ENCODE data around the gene TBCK.

TBCK gene

DNA sequence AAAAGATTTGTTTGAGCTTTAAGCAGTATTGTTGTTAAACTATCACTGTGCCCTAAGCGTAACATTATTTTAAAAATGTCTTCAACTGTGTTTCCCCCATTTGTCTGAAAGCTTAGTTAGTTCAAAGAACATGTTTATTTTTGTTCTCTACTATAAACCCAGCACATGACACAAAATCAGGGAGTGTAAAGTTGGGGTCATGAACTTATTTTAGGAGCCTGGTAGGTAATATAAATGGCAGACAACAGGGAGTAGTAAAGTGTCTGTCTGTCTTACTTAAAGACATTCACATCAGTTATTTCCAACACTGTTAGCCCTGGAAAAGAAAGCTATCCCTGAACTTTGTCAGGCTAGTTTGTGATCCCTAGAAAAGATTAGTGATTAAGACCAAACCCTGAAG lies 4.2 kb upstream of the TBCK start:
- no peak for DNase-seq

- no peak for DNase-seq
These were observed 2.5 kb upstream of the TBCK start for GRCh38 chr4:106318511-106318910.

DNA sequence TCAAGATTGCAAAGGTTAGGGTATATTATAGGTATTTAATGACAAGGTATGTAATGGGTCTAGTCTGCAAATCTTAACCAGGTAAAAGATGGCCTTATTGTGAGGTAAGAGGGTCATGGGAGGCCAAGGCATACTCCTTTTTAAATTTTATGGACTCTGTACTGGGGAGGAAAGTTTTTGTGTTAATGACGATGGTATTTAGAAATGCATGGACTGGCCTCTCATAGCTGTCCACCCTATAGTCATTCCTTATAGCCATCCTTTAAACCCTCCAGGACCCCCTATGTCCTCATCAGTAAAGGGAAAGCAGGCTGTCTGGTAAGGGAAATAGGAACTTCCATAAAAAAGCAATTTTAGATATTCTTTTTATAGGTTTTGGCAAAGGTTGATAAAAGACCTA lies 1.8 kb upstream of the TBCK start:
- DNase-seq: no peak

- DNase-seq: no peak
These were observed 882 bp upstream of the TBCK start for GRCh38 chr4:106316773-106317409.

- no peak for DNase-seq
These were observed 487 bp downstream of the TBCK start for GRCh38 chr4:106315476-106315967.

GRCh38 chr4:106314960-106315359 lies 1.0 kb downstream of the TBCK start:
- DNase-seq: no peak

DNA sequence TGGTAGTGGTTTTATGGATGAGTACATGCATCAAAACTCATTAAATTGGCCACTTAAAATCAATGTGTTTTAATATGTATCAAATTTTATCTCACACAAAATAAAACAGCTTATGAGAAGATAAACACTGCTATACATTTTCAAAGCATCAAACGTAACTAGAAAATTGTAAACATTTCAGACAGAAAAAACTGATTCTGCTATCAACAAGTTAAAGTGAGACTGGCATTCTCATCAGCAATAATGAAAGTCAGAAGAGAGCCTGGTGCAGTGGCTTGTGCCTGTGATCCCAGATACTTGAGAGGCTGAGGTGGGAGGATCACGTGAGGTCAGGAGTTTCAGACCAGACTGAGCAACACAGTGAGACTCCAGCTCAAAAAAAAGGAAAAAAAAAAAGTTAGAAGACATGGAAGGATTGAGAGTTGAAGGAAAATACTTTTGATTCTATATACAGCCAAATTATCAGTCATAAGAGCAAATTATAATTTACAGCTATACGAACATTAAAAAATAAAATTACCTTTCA lies 2.9 kb downstream of the TBCK start:
- no peak for DNase-seq

DNA sequence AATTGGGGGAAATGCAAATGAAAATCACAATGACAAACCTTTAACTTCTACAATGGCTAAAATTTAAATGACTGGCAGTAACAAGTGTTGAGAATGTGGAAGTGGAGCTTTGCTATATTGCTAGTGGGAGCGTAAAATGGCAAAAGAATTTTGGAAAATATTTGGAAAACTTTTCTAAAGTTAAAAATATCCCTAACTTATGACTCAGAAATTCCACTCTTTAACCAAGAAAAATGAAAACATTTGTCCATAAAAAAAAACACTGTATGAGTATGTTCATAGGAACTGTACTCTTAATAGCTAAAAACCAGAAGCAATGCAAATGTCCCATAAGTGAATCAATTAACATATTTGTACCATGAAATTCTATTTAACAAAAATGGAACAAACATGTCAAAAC lies 3.6 kb downstream of the TBCK start:
- no peak for DNase-seq

GRCh38 chr4:106306561-106306960 lies 9.4 kb downstream of the TBCK start:
- DNase-seq: no peak

- no peak for DNase-seq
These were observed 10.5 kb downstream of the TBCK start for GRCh38 chr4:106305435-106306055.

- no peak for DNase-seq
These were observed 11.4 kb downstream of the TBCK start for GRCh38 chr4:106304632-106305031.

- DNase-seq: no peak
These were observed 12.3 kb downstream of the TBCK start for GRCh38 chr4:106303548-106304281.

GRCh38 chr4:106302062-106302438 lies 14.0 kb downstream of the TBCK start:
- DNase-seq: no peak

DNA sequence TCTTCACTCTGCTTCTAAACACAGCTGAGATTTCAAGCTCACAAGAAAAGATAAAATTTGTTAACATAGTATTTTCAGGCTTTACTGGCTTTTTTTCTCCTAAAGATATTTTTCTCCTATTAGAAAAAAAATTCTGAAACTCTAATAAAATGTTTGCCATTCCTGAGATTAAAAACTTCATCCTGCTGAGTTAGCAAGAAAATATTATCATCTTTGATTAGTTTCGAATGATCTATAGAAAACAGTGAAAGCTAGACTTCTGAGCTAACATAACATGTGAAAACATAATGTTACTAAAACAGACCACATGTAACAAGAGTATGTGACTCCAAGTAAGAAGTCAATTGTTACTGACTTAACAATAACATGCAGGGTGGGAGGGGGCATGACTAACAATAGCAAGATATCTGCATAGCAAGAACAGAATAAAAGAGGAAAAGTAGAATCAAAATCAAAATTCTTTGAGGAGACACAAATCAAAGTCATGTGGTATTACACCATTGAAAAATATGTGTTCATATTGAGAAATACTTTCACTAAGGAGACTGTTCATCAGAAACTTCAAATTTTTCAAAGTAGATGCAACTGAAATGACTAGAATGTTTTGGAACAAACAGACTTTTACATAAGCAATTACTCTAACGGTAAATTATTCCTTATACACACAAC lies 14.5 kb downstream of the TBCK start:
- DNase-seq: no peak

GRCh38 chr4:106299977-106300376 lies 16.0 kb downstream of the TBCK start:
- DNase-seq: no peak

DNA sequence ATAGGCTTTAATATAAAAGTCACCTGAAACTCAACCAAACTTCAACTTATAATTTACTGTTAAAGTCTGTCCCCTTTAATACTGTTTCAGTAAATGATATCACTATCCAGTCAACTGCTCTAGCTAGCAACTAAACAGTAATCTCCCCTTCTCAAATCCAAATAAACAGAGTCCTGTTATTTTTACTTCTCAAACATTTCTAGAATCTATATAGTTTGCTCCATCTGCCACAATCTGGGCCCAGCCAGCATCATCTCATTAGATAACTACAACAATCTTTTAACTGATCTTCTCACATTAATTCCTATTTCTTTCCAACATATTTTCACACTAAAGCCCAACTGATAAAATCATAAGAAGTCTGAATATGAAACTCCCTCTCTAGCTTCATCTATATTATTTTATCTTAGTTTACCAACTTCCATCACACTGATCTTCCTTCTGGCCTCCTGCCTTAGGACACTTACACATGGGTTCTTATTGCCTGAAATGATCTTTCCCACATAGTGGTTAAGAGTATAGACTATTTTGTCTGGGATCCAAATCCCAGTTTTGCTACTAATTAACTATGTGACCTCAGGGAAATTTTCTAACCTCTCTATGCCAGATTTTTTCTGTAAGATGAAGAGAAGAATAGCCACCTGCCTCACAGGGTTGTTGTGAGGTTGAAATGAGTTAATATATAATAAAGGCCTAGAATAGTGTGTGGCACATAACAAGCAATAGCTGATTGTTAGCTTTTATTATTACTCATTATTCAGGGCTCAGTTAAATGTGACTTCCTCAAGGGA lies 18.6 kb downstream of the TBCK start:
- DNase-seq: no peak

- DNase-seq: no peak
These were observed 21.9 kb downstream of the TBCK start for GRCh38 chr4:106294062-106294461.

DNA sequence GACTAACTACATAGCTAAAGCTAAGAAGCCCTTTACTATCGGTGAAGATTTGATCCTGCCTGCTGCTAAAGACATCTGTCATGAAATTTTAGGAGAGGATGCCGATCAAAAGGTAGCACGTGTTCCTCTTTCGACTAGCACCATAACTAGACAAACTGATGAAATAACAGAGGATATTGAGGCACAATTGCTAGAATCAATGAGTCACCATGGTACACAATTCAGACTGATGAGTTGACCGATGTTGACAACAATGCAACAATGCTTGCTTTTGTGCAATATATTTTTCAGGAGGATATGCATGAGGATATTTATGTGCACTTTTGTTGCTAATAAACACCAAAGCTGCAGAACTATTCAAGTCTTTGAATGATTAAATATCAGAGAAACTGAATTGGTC lies 24.3 kb downstream of the TBCK start:
- DNase-seq: no peak

GRCh38 chr4:106289737-106290136 lies 26.3 kb downstream of the TBCK start:
- no peak for DNase-seq

GRCh38 chr4:106287353-106287969 lies 28.5 kb downstream of the TBCK start:
- DNase-seq: no peak

DNA sequence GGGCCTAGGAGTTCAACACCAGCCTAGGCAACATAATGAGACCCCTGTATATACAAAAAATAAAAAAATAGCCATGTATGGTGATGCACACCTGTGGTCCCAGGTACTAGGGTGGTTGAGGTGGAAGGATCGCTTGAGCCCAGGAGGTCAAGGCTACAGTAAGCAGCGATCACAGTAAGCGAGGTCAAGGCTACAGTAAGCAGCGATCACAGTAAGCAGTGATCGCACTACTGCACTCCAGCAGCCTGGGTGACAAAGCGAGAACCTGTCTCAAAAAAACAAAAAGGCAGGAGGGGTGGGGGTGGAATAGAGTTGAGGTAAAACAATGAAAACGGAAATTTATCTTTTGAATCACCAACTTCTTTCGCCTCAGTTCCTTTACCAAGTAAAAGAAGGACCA lies 29.4 kb downstream of the TBCK start:
- DNase-seq: no peak

DNA sequence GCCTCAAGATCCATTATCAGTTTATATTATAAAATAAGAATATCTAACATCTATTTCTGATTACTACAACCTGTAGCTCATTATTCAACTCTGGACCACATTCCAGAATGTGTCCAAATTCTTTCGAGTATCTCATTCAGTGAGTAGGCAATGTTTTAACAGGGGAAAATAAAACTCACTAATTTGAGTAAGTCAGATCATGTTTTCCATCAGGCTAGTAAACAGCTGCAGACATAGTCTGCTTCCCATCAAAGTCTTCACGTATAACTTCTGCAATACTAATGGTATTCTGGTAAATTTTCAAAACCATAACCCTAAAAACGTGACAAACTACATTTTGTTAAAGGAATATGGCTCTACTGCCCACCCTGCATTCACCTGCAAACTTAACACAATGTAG lies 31.8 kb downstream of the TBCK start:
- no peak for DNase-seq

All from KG1 (cell line).